C4-2B (cell line): Measurements from ENCODE around the gene PGAP3.

ENCODE experiments used
- CTCF ChIP-seq: fragments of 450-650 bp; conservative IDR thresholded peaks from 2 replicates; pipeline ENCODE4 v1.5.1; 2017; ENCODE audit warnings: mild to moderate bottlenecking
- ZFX ChIP-seq: fragments of 450-650 bp; IDR thresholded peaks from 2 replicates; pipeline ENCODE4 v1.6.1; 2017

- TF ChIP-seq CTCF: no peak
- TF ChIP-seq ZFX: no peak
Measured at GRCh38 chr17:39683295-39683939, 4.4 kb downstream of the PGAP3 start.
